Midbrain (tissue), 1 donor: ENCODE data around the gene DES.

Experiments used
- DNase-seq: peaks from one replicate; lab custom pipeline; 2025; lab: John Stamatoyannopoulos, UW

DES gene

GRCh38 chr2:219472629-219473187 is 54.5 kb downstream of the DES start:
- no peak for DNase-seq

DNA sequence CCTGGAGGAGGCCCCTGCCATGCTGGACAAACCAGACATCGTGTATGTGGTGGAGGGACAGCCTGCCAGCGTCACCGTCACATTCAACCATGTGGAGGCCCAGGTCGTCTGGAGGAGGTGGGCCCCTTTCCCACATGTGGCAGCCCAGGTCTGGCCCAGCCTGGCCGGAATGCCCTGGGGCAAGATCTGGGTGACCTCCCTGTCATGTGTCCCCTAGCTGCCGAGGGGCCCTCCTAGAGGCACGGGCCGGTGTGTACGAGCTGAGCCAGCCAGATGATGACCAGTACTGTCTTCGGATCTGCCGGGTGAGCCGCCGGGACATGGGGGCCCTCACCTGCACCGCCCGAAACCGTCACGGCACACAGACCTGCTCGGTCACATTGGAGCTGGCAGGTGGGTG is 55.3 kb downstream of the DES start:
- no peak for DNase-seq

GRCh38 chr2:219474285-219475060 is 56.3 kb downstream of the DES start:
- no peak for DNase-seq

DNA sequence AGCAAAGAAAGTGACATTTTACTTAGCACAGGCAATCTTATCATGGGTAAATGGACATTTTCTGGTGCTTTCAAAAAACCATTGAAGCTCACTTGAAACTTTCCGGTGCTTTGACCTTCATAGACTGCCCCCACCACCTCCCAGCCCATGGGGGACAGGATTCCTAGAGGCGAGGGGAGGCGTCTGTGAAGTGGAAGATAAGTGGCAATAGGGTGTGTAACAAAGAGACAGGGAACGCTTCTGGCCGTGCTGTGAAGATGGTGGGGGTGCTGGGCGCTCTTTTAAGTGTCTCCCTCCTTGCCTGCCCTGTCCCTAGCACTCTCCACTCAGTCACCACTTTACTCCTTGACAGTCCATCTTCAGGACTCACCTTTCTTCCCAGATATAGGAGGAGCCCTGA is 57.1 kb downstream of the DES start:
- no peak for DNase-seq

- peak; percentile 63 for DNase-seq
These were observed 57.8 kb downstream of the DES start for GRCh38 chr2:219475697-219476651.
